Right renal cortex interstitium (tissue), 3 donors: ENCODE data around the gene MEF2B. TPM values are rescaled to one million over a fixed set of nuclear protein-coding genes. Genes with fewer than 3 reads are reported as not detected.
A peak's percentile ranks its signal among the peaks of the same experiment; 100 is the strongest.

Source experiments
- DNase-seq, 3 donors: peaks; one replicate each; pipeline ENCODE4 v3.0.0-alpha.2; 2013; ENCODE audit warnings: low read depth in 3 of 3, low spot score in 2 of 3
- polyA plus RNA-seq, 3 donors: library from polyadenylated mRNA; unstranded; fragments of 120-200 nt; gene quantifications; one replicate each; pipeline ENCODE4 v1.2.1, GENCODE V29; 2013; ENCODE audit not compliant: insufficient read length in 3 of 3

The MEF2B gene
- polyA plus RNA-seq = 1 to 10 TPM; 1.0 to 1.1 (median 1.1) TPM

DNA sequence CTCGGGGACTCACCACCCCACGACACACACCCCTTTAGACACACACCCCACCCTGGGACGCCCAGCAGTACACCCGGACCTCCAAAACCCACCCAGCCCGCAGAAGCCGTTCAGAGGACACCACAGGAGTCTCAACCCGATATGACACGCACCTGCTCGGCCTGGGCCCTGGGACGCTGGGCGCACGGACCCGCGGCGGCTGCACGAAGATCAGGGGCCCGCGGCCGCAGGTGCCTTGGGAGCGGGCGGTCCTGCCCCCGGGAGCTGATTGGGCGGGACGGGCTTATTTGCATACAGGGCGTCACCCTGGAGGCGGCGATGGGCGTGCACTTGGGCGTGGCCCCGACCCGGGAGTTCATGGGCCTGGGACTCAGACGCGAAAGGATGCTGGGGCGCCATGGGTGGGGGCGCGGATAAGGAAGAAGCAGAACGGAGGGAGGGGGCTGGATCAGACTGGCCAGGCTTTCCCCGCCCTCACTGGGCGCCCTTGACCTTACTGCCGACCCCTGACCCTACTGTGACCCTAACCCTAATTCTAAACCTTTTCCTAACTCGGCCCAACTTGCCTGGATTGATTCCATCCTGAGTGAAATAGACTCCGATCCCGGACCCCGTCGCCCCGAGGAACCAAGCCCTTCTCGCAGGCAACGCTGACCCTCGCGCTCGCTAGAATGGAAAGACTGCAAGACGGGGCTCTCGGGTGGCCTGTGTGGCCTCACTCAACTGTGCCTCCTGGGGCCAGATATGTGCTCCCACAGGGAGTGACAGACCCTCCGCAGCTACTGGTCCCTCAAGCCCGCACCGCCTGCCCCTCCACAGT, at the start of gene MEF2B:
Gene MEF2B, minus strand, starts transcription at position 211 of the 820 bp plus-strand sequence. CDS start 19,528 bp downstream, outside the sequence.
- peak in 2 of 3 donors; percentile 29 to 40 for DNase-seq

DNA sequence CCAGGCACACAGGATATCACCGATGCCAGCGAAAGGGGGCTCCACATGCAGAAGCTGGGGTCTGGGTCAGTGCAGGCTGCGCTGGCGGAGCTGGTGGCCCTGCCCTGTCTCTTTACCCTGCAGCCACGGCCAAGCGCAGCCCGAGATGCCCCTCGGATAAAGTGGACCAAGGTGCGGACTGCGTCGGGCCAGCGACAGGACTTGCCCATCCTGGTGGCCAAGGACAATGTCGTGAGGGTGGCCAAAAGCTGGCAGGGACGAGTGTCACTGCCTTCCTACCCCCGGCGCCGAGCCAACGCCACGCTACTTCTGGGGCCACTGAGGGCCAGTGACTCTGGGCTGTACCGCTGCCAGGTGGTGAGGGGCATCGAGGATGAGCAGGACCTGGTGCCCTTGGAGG, 48.8 kb upstream of the MEF2B start:
- DNase-seq = no peak

DNA sequence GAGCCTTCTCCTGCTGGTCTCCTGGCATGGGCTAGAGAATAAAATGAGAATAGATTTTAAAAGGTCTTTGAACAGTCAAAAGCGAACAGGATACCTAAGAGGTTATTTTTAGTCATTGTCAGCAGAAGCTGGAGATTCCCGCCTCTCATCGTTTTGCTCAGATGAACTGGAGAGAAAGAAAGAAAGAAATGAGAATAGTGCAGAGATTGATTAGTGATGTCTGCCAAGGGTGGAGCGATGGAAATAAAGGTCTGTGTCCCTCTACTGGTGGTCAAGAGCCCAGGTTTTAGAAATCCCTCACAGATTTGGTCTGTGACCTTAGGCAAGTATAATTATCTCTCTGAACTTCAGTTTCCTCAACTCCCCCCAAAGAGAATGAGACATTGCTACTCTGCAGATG, 47.0 kb upstream of the MEF2B start:
- no peak for DNase-seq

DNA sequence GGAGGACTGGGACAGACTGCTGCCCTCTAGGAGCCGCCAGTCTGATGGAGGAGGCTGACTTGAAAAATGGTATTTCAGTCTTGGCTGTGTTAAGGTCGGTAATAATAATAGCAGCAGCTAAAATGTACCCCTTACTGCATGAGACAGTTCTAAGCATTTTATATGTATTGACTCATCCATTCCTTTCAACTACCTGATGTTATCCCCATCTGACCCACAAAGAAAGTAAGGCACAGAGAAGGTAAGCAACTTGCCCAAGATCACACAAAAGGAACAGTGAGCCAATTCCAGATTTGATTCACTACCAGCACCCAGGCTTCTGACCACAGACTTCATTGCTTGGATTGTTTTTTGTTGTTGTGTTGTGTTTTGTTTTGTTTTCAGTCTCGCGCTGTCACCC, 45.7 kb upstream of the MEF2B start:
- no peak for DNase-seq

DNA sequence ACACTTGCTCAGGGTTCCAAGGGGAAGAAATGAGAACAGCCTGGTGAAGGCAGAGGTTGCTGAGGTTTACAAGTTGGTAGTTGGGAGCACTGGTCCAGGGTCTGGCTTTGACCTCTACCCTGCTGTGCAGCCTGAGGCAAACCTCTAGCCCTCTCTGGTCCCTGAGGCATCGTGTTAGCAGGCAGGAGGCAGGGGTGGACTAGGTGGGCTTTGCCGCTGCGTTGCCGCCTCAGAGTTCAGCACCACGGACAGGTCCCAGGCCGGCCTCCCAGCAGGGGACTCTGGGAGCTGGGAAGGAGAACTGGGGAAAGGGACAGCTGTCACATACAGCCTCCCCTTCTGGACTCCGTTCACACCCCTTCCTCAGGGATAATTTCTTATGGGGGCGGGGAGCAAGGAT, 44.8 kb upstream of the MEF2B start:
- DNase-seq = no peak

DNA sequence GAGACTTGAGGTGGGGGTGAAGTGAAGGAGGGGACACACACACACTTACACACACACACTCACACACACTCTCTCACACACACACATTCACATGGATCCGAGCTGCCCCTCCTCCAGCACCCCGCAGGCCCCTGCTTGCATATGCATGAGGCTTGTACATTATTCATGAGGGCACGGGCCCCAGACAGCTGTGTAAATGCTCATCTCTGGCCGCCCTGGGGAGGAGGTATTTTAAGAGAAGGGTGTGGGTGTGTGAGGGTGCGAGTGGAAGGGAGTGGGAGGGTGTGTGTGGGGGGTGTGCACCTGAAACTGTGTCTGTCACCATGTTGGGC, 44.1 kb upstream of the MEF2B start:
- no peak for DNase-seq

DNA sequence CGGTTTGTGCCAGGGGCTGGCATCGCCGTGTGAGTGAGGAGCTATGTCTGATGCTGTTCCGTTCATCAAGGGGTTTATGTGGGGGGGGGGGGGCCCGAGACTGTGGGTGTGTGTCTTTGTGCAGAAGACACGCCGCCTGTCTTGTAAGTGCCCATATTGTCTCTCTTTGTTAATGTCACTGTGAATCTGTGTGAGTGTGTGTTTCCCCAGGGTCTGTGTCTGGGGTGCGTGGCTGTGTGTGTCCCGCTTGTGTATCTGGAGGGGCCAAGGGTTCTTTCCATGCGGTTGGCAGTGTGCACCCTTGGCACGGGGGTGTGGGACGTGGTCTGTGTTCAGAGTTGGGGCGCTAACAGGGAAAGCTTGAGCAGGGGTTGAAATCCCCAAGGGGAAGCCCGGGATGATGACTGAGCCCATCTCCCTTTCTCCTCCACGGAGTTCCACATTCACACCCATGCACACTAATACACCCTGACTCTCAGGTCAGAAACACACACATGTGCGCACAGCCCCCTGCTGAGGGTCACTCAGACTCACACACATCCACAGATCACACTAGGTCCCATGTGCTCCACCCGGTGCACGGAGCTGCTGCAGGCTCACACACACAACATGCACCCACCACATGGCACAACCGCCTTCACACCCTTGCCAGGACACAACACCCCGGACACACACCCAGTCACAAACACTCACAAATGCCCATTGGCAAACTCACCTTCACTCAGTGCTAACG, 43.5 kb upstream of the MEF2B start:
- no peak for DNase-seq

DNA sequence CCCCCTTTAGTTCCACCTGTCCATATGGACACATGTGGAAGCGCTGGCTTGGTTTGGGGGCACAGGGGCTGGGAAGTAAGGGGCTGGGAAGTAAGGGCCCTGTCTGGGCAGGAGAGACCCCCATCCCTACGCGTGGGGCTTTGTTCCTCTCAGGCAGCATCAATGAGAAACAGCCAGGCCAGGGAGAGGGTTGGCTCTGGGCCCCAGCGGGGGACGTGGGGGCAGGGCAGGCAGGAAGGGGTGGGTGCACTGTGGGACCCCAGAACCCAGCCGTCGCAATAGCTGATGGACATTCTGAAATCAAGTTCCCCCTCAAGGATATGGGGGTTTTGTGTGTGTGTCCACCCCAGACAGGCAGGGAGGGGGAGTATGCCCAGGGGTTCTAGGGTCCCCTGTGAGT, 42.9 kb upstream of the MEF2B start:
- no peak for DNase-seq

DNA sequence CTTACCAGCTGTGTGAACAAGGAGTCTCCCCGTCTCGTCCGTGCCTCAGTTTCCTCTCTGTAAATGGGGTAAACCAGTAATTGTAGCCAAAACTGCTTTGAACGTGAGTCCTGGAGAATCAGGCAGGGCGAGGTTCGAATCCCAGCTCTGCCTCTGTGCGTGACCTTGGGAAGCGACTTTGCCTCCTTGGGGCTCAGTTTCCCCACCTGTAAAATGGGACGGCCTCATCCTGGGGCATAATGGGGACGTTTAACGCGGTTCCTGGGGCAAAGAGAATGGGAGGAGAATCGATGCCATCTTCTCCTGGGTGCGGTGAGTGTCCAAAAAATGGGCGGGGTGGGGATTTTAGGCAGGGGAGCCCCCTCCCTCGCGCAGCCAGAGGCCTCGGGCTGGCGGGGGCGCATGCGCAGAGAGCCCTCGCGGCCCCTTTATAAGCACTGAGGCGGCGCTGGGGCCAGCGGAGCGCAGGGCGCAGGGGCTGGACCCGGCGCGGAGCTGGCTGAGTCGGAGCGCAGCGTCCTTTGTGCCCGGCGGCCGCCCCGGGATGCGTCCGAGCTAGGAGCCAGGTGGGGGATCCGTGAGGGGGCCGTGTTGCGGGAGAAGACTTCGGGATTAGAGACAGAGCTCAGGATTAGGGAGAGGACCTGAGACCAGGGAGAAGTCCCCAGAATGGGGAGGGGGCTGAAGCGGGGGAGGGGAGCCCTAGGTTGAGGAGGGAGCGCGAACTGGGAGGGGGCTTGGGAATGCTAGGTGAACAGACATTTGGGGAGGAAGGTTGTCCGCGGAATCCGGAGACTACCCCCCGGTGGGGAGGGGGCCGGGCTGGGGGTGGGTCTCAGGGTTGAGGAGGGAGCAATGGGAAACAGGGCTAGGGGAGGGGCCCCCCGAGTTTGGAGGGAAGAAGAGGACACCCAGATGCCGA, 41.7 kb upstream of the MEF2B start, which contains the start of gene NCAN:
Gene NCAN, plus strand, starts transcription at position 460 of the 922 bp plus-strand sequence. CDS start 4,996 bp downstream, outside the sequence.
- no peak for DNase-seq

DNA sequence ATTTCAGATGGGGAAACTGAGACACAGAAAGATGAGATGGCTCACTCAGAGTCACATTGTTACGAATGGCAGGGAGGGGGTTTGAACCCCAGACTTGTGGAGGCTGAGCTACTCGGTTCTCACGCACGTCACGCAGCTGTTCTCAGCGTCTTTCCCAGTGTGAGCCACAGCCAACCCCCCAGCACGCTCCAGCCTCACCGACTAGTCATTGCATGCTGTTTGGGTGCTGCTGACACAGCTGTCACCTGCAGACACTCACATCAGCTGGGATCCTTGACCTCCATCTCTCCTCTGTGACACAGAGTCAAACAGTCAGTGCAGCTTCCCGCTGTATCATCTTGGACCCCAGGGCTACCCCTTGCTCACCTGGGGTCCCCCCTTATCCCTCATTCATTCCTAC, 39.3 kb upstream of the MEF2B start:
- DNase-seq = no peak

DNA sequence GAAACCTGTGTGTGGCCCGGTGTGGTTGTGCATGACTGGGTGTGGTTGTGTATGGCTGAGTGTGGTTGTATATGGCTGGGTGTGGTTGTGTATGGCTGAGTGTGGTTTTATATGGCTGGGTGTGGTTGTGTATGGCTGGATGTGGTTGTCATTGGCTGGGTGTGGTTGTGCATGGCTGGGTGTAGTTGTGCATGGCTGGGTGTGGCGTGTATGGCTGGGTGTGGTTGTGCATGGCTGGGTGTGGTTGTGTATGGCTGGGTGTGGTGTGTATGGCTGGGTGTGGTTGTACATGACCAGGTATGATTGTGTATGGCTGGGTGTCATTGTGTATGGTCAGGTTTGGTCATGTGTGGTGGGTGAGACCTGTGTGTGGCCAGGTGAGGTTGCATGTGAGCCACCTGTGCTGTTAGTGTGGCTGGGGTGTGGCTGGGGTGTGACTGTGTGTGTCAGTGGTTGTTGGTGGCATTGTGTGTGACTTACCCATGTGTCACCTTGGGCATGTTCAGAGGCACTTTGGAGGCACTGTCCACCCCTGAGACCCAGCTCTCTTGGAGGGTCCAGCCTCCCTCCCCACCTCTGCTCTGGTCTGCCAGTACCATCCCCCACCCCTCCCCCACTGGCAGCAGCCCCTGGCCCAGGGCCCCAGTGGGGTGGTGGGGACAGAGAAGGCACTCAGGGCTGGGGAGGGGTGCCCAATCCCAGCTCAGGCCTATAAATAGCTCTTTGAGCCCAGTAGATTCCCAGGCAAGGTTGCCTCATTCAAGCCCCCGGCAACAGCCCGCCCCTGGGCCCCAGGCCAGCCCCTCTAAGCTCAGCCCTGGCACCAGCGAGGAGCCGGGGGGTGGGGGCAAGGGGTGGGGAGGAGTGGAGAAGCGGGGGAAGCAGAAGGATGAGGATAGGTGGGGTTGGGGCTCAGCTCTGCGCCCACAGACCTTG, 37.8 kb upstream of the MEF2B start:
- no peak for DNase-seq

DNA sequence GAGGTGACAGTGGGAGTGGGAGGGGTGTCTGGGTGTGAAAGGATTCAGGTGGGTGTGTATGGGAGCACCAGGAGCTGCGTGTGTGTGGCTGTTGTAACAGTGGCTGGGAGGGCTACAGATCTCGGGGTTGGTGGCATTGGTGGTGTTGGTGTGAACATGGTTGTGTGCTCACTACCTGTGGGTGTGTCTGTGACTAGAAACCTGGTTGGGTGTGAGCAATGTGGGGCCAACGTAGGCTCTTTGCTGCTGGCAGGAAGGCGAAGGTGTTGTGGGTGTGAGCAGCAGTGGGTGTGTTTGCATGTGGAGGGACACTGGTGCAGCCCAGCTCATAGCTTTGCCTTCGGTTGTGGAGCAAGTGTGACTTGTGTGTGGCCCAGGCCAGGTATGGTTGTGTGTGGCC, 36.9 kb upstream of the MEF2B start:
- no peak for DNase-seq

DNA sequence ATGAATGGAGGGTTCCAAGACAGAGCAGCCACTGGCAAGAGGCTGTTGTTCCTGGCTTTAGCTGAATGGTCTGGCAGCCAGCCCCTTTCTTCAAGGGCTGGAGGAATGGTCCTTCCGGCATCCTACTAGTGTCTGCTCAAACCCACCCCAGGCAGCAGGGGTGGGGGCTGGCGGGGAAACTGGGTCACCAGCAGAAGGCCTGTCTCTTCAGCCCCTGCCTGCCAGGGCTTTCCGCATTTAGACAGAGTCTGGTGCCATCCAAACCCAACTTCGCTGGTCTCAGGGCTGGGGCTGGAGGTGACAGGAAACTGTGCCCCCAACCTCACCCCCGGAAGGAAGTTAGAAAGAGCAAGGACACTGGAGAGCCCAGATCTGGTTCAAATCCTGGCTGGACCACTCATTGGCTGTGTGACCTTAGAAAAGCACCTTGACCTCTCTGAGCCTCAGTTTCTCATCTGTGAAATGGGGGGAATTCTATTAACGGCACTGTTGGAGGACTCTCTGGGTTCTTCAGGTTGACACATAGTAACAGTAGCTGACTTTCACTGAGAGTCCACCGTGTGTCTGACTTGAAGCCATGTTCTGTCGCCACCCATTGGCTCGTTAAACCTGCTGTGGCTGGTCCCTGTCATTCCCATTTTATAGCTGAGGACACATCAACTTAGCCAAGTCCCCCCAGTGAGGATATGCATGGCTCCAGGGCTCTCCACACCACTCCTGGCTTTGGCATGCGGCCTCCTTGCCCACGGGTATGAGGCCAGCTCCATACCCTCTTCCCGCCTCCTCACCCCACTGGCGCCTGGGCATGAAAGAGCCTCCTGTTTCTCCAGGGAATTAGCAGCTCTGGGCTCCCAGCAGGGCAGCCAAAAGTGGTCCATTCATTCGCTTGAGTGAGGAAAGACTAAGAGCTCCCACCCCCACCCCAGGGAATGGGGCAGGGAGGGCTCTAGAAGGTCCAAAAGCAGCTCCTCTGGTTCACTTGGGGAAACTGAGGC, 35.6 kb upstream of the MEF2B start:
- no peak for DNase-seq

DNA sequence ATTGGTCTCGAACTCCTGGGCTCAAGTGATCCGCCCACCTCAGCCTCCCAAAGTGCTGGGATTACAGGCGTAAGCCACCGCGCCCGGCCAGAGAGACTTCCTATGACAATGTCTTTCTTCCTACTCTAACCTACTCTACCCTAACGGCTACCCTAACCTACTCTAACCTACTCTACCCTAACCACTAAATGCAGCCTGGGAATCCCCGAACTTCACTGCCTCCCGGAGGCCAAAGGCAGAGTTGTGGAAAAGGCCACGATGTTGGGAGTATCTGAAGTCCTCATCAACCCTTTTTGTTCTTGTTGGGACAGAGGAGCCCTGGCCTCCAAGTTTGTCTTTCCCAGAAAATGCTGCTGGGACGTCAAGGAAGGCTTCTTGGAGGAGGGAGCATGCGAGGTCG, 34.1 kb upstream of the MEF2B start:
- DNase-seq = no peak

DNA sequence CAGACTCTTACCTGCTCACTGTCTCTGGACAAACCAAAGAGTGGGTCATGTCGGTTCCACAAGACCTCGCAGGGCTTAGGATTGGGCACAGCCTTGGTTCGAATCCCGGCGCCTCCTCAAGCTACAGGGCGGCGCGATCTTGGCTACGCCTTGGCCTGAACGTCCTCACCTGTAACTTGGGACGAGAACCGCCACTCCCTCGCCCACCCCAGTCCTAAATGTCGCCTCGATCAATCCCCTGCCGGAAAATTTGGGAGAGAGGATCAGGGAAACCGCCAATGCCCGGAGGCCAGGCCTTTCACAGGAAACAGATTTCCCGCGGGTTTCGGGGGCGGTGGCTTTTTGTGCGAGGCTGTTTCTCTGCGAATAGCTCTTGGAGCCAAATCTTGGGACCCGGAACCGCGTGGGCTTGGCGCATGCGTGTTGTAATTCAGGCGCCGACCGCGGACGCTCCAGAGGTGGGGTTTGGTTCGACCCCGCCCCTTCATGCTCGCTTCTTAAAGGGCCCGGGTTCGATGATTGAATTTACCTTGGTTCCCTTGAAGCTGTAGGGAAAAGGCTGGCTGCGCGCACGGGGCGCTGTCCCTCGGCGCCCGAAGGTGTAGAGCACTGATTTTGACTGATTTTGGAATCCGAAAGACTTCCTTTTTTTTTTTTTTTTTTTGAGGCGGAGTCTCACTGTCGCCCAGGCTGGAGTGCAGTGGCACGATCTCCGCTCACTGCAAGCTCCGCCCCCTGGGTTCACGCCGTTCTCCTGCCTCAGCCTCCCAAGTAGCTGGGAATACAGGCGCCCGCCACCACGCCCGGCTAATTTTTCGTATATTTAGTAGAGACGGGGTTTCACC, 33.2 kb upstream of the MEF2B start, which contains the start of gene NR2C2AP:
Gene NR2C2AP, minus strand, starts transcription at position 403 of the 845 bp plus-strand sequence. Its CDS starts 354 bp downstream, at position 49.
- peak; percentile 67 to 78 (median 72) for DNase-seq

DNA sequence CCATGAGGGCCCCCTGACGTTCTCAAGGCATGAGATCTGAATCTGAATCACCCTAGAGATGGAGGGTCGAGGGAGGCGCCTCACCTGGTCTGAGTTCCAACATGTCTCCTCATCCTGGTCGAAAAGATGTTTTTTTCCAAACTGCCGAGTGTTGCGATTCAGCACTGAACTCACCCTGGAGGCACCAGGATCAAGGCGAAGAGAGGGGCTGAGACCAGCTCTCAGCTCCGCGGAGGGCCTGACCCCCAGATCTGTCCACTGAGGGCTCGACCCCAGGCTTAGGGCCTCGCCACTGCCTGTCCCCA, 32.6 kb upstream of the MEF2B start:
- no peak for DNase-seq

DNA sequence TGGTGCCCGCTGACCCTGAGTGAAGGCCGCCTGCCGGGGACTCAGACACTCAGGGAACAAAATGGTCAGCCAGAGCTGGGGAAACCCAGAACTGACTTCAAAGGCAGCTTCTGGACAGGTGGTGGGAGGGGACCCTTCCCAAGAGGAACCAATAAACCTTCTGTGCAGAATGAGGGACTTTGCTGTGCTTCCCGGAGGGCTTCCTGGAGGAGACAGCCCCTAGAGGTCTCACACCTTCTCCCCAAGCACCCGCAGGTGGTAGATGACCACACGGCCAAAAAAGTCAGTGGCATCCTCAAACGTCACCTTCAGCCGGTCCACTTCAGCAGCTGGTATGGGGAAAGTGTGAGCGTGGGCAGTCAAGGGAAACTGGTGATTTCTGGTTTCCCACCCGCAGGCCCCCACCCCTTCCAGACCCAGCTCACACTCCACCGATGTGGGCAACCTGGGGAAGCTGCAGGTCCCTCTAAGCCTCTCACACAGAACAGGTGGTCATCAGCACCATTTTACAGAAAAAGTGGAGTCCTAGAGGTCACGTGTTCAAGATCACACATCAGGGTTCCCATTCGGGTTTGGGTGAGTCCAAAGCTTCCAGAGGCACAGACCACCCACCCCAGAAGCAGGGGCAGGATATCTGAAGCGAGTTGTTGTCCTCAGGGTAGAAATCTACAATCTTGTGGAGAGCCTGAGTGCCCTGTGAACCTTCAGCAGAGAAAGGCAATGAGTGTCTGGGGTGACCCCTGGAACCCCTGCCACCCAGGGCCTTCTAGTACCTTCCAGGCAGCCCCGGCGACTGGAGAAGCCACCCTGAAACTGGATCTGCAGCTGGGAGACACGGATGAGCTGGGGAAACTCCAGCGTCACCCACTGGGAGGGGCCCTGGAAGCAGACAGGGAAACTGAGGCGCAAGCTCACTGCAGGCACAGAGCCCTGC, 31.9 kb upstream of the MEF2B start:
- DNase-seq = no peak
